HG03575 (cell line): Measurements from ENCODE around the gene ATP8A2.

Experiments
- ATAC-seq: cut with Tn5 transposase; IDR thresholded peaks from one replicate; pipeline ENCODE4 v1.9.1; 2021; ENCODE audit not compliant: unreplicated experiment, insufficient number of reproducible peaks, low FRiP score; ENCODE audit errors: extremely low read depth

ATP8A2 gene

DNA sequence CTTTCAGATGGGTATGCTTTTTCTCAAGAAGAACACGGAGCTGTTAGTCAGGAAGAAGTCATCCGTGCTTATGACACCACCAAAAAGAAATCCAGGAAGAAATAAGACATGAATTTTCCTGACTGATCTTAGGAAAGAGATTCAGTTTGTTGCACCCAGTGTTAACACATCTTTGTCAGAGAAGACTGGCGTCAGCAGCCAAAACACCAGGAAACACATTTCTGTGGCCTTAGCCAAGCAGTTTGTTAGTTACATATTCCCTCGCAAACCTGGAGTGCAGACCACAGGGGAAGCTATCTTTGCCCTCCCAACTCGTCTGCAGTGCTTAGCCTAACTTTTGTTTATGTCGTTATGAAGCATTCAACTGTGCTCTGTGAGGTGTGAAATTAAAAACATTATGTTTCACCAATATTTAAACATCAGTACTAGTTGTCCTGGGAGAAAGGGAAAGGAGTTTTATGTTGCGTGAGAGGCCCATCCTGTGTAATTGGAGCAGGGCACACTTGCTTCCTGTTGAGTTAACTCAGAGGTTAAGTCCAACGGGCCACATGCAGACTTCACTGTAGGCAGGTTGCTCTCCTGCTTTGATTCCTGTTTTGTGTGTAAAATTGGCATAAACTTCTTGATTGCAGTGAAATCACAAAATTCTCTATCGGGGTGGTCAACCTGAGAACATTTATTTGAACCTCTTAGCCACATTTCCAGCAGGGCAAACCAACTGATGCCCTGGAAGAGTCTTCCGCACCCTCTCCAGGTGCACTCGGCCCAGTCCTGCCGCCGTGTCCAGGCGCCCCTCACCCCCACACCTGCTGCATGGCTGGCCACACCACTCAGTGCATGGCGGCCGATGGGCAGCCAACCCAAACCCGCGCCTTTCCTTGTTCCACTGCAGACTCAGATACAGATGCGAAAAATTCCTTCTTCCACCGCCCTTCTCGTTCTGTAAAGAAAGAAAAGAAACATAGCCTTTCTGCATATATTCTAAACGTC lies 648.4 kb downstream of the ATP8A2 start:
- ATAC-seq: no peak

DNA sequence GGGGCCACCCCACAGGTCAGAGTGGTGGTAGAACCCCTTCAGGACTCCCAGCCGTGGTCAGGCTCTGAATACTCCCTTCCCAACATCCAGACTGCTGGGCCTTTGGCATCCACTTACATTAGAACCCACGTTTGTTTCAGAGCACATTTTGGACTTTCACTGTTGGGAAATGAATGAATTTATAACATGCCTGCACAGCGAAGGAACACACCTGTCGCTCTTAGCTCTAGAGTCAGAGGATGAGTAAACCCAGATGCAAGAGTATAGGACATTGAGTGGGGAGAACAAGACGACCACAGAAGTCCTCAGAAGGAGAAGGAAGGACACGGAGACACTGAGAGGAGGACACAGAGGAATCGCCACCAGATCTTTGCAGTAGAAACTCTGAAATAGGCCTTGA lies 649.1 kb downstream of the ATP8A2 start:
- no peak for ATAC-seq

DNA sequence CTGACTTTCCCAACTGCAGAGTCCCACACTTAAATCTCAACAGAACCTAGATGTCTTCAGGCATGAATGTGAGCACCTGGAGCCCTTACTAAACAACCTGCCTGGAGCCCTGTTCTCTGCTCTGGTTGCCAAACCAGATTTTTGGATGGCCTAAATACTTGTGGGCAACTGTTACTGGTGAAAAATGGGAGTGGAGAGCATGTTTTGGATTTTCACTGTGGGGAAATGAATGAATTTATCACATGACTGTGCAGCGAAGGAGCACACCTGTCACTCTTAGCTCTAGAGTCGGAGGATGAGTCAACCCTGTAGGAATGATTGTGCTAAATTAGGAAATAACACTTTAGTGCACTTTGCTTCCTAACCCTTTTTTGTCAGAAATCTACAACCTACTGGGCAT lies 649.7 kb downstream of the ATP8A2 start:
- ATAC-seq: no peak

DNA sequence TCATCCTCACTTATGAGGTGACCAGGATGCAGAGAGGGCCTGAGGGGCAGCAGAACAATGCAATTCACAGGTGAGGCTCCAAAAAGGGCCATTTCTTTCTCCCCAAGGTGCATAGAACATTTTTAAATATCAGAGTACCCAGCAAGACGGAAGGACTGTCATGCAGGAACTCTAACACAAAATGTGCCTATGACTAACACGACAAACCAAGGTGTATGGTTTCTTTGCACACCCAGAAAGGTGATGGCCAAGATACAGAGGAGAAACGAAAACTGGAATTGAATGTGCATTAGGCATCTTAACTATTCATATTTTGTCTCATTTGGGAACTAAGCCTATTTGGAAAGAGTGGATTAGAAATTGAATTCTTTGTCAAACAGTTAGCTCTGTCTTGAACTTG lies 650.2 kb downstream of the ATP8A2 start:
- no peak for ATAC-seq

DNA sequence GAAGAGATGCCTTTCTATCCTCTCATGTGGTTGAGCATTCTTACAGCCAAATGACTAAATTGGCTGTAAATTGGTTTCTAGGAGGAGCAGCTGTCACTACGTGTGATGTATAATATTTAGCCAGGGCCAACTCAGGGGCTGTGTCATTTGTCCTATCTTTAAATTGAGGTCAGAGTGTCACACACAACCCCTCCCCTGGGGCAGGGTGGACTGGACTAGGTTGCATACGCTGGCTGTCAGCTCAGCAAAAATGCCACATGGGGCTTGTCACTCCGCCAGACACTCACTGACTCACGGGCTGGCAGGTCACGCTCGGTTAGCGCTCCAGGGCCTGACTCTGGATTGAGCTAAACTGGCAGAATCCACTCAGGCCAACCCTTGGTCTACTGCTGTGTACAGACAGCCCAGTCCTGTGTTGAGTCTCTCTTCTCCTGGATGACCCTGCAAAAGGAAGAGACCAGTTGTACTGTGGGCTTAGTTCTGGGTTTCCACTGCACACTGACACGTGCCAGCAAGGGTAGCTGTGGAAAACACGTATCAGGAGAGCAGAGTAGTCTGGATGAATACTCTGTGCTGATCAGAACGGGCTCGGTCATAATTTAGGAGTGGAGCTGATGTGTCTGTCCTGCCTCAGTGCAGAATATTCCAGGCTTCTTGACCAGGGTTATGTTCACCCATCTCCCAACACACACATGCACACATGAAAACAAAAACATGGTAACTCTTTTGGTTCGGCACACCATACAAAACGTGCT lies 650.9 kb downstream of the ATP8A2 start:
- no peak for ATAC-seq

DNA sequence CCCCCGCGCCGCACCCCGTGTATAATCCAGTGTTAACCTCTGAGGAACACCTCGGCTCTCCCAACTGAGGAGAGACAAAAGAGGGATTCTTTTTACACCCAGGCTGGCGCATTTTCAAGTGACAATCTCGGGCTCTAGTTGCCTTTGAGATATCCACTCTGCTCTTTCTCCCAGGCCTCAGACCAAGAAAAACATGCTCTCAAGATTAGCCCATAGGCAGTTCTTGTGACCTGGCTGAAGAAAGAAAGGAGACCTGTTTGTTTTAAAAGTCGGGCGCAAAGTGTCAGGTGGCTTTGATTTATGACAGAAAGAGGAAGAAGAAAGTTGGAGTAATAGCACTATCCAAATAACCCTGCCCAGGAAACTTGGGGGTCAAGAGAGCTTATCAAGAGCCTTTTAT lies 652.8 kb downstream of the ATP8A2 start:
- no peak for ATAC-seq

DNA sequence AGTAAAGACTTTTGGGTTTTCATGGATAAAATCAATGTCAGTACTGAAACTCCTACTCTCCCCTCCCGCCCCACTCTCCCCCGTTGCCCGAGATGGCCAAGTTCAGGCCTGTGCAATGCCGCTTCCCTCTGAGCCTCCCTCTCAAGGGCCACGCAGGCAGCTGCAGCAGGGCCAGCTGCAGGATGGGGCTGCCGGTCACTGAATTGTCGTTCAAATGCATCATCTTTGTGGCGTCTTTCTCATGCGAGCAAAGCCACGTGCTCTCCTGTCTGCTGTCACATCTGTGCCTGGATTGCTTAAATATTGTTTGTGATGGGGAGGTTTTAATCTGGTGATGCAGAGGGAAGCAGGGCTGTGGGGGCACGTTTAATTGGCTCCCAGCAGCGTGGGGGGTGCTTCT lies 653.4 kb downstream of the ATP8A2 start:
- no peak for ATAC-seq

DNA sequence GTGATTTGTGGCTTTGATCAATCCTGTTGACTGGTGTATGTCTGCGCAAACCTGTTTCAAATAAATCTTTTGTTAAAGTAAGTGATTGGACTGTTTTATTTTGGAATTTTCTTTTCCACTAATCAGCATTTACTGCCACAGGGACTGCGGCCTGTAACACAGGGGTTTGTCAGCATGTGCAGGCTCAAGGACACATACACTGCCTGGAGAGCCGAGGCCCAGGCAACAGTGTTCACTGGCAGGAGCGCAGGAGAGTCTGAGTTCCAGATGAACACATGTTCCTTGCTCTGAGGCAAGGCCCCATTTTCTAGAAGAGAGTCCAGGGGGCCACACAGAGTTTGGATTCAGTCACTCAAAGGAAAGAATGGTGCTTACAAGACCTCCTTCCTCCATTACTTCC lies 654.0 kb downstream of the ATP8A2 start:
- no peak for ATAC-seq

DNA sequence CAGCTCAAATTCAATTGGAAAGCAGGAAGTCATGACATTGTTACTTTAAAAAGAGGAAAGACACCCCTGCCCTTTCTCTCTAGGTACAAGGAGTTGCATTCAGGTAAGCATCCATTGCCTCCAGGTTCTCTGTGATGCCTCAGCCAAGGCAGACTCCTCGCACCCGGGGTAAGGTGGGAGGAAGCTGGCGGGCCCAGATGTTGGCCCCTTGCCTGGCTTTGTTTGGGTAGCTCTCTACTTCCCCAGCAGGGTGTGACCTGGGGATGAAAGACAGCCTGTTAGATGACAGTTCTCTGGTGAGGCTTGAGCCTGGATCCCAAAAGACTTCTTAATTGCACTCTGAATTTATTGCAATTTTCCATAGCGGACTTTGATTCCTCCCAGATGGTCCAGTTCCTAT lies 654.4 kb downstream of the ATP8A2 start:
- ATAC-seq: no peak

DNA sequence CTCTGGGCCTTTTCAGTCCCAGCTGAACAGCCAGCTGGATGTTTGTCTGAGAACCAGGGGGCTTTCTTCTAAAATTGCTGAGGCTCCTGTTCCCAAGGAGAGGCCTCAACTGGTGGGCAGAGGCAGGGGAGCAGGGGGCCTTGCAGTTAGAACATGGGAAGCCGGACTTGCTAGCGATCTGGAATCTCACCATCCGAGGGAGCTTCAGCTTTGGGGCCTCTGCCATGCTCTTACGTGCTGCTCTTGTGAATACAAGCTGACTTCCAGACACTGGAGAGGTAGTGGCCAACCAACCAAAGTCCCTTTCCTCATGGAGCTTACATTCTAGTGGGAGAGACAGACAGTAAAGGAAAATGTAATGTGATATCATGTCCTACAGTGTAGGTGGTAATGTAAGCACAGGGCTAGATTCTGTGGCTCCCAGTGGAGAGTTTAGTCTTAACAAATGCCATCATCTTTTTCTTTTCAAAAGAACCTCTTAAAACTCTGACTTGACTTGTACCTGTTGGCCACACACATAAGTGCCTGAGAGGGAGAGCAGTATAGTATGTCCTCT lies 657.9 kb downstream of the ATP8A2 start:
- ATAC-seq: no peak

DNA sequence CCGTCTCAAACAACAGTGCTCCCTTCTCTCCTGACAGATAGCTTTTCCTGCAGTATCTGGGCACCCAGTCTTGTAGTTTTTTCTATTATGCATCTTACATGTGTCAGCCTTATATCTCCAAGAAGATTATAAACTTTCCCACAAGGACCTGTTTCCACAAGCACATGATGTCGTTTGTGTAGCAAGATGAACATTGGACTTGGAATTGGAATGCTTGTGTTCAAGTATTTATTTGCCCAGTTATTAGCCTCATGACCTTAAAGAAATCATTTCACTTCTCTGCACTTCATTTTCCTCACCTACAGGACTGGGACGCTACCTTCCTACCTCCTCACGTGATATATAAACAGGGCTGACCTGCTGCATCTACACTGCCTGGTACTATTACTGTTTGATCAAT lies 658.6 kb downstream of the ATP8A2 start:
- no peak for ATAC-seq

DNA sequence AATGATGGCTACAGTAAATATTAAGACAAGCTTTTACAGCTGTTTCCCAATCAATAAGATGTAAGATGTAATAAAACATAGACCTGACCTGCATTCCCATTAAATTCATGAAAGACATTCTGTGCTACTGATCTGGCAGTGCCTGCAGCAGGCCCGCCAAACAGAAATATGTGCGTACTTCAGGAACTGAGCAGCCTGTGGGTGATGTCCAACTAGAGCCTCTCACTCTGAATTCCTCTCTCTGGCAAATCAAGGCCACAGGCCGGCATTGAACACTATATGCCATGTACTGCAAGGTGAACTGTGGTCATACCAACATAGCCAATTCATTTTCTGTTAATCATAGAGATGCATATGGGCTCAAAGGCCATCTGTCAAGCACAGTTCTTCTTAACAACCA lies 662.2 kb downstream of the ATP8A2 start:
- no peak for ATAC-seq

DNA sequence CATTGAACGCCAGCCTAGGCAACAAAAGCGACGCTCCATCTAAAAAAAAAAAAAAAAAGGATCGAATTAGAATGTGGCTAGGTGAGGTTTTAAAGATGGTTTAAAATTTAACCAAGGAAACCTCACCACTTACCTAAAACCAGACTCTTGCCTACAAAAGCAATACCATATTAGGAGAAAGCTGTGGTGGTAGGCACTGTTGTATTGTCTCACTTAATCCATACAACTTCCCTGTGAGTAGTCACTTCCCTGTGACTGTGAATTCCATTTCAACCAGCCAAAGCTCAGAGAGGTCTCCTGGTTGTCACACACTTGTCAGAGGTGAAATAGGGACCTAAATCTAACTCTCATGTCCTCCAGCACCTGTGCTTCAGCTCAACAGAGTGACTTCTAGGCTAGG lies 664.6 kb downstream of the ATP8A2 start:
- ATAC-seq: no peak

DNA sequence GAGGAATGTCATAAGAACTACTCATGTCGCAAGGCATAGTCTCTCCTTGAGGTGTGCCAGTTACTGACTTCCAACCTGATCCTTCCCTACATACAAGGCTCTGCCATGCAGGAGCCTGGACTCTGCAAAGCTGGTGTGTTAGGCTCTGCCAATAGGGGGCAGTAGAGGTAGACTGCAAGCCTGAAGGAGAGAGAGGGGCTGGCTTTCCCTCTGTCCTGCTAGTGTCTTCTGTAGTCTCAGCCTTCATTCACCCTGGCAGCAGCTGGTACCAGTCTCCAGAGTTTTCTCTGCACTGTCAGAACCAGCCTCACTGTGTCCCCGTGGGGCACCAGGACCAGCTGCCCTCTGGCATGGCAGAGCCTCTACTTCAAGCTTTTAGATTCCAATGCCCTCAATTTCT lies 665.5 kb downstream of the ATP8A2 start:
- ATAC-seq: no peak

DNA sequence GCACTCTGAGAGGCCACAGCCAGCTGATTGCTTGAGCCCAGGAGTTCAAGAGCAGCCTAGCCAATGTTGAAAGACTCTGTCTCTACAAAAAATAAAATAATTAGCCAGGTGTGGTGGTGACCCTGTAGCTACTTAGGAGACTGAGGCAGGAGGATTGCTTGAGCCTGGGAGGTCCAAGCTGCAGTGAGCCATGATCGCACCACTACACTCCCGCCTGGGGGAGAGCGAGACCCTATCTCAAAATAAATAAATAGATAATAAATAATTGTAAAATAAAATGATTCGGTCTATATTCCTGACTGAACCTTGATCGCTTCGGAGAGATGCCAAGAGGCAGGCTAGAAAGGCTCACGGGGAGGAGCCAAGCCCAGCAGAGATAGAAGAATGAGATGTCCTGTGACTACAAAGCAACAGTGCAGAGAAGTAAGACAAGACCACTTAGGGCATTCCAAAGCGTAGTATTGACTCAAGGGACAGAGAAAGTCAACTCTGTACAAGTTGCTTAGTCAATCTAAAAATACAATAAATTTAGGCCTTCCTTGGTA lies 667.2 kb downstream of the ATP8A2 start:
- ATAC-seq: no peak

DNA sequence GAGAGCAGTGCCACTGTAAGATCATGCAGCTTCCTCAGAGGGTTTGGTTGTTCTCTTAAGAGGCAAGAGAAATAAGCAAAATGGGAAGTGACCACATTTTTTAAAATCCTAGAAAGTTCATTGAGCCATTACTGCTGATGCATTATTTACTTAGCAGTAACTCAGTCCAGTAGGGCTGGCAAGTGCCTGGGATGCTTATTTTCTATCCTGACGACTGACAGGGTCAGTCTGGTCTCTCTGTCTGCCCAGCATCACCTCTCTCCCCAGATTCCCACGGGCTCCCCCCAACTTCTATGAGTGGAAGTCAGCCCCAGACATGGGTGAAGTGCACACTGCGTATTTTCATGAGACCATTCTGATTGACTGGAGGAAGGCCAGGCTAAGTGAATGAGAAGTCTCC lies 669.7 kb downstream of the ATP8A2 start:
- no peak for ATAC-seq

DNA sequence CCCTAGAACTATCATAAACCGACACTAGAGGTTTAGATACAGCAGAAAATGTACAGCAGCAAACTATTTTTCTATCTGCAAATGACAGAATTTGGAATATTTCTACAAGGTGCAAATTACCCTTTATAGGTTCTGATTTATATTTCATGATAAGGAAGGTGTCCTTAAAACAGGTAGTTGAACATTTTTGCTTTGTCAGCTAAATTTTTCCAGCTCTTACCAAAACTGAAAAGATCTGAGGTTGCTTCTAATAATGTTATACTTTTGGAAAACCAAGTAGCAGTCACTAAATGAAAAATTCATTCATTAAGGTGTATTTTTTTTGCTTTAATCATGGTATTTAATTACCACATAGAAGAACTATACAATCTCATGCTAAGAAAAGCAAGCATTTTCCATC lies 671.0 kb downstream of the ATP8A2 start:
- no peak for ATAC-seq

DNA sequence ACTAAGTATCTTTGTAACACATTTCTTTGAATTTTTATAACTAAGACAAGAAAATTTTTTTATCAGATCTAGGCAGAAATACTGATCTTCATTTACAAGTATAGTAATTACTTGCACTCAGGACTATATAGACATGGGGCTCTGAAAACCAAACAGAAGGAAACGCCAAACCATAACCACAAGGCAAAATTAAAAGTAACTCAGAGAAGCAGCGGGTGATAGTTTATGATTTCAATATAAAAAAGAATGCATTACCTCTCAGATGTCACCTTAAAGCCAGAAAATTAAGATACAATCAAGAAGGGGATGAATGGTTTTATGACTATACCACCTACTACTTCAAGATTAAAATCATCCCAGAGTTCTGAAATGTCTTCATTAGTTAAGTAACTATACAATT lies 673.4 kb downstream of the ATP8A2 start:
- no peak for ATAC-seq

DNA sequence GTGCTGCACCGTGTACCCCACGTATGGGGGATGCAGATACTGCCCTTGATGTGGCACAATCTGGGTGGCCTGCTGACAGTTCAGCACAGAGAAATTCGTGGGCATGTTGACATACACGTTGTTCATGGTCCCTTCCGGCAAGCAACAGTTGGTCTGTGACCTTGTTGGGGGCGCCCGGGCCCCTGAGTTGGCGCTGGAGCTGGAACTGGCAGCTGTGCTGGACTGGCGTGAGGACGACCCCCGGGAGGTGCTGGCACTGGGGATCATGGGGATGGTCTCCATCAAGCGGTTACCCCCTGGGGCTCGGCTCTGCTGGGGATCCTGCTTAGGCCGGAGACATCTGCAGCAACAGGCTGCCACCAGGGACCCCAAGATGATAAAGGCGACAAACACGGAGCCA lies 674.9 kb downstream of the ATP8A2 start:
- ATAC-seq: no peak

DNA sequence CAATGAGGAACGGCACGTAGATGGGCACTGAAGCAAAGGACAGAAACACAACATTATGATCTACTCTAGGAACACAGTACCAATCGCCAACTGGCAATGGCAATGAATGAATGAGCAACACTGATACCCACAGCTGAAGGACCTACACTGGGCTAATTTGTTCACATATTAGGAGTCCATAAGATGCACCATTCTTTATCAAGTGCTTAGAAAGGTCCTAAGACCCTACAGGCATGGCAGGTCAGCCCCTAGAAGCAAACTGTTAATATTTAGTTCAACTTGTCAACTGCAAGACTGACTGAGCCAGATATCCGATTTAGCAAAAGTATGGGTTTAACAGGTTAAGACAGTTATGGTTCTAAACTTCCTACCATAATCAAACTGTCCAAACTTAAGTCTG lies 675.3 kb downstream of the ATP8A2 start:
- ATAC-seq: no peak
